CD4-positive, alpha-beta T cell treated with Interleukin-17A for 1 hour (primary cell): ENCODE results near the gene AGAP4.
"Not testable (repeated sequence)": the region's sequence is repeated elsewhere in the genome, so short reads cannot be mapped to it uniquely, and the experiment has no call there.

Experiments used
- DNase-seq: peaks from one replicate; pipeline ENCODE4 v3.0.0-alpha.2; 2020

The AGAP4 gene

GRCh38 chr10:45789991-45790390 lies 57.3 kb downstream of the AGAP4 start:
- DNase-seq: not testable (repeated sequence)

GRCh38 chr10:45787212-45787741 lies 60.0 kb downstream of the AGAP4 start:
- not testable (repeated sequence) for DNase-seq

GRCh38 chr10:45786217-45786616 lies 61.1 kb downstream of the AGAP4 start:
- not testable (repeated sequence) for DNase-seq
